ENCODE measurements around the gene HS3ST6. TPM values are rescaled to one million over a fixed set of nuclear protein-coding genes. Genes with fewer than 3 reads are reported as not detected.
"Not testable (repeated sequence)": the region's sequence is repeated elsewhere in the genome, so short reads cannot be mapped to it uniquely, and the experiment has no call there.

HS3ST6 gene
- total and polyA plus RNA-seq, 2 of the 13 experiments (the other 11 are each of a cell fraction or from before 2014, with no cell fraction given), result not detected

GRCh38 chr16:1962161-1963153 lies 44.2 kb upstream of the HS3ST6 start:
- FAIRE-seq; H3K9me3 ChIP-seq (ENCODE audit: low read length); CTCF ChIA-PET (ENCODE audit: low intra/inter-chr PET ratio, low total read pairs); H2AFZ ChIP-seq (ENCODE audit: low read length); H3K27me3 ChIP-seq (ENCODE audit: control insufficient read depth in 1 of 2, insufficient read depth in 2 of 2, low read length in 2 of 2); in situ Hi-C loops (cut with HindIII; ENCODE audit: extremely low pct_ligation_motif_present, low pct_unique_long_range_greater_than_20kb); intact Hi-C loops (cut with micrococcal nuclease; ENCODE audit: unreplicated experiment); DNase-seq (ENCODE audit: low spot score); ATAC-seq: not testable (repeated sequence)
- WGBS (ENCODE audit: low lambda C conversion rate), result 68% methylated on average over 12 of the region's 37 CpGs
- TF ChIP-seq POLR2A (IDR thresholded peaks at IDR 0.05; ENCODE audit: insufficient read depth in 1 of 2, low read depth in 2 of 2, low read length in 2 of 2) (peak in 1 of 2 experiments; percentile 62; a peak in 3 of 4 replicates), HNRNPLL (IDR thresholded peaks at IDR 0.05; ENCODE audit: low read depth, low read length, poor library complexity, severe bottlenecking) (peak; percentile 16), RBFOX2 (IDR thresholded peaks at IDR 0.05; ENCODE audit: low read depth, low read length) (peak; percentile 75), ZFY (CRISPR knock-in tag; IDR thresholded peaks at IDR 0.05) (peak; percentile 25; the same call in 1 of the 2 replicates), UBTF (CRISPR knock-in tag; IDR thresholded peaks at IDR 0.05) (peak; percentile 22; the same call in 1 of the 2 replicates), AGO2 (optimal IDR thresholded peaks at IDR 0.05; ENCODE audit: low read depth, low read length) (peak; percentile 89), ZBTB38 (CRISPR knock-in tag; IDR thresholded peaks at IDR 0.05) (peak; percentile 95), ZNF687 (CRISPR knock-in tag; IDR thresholded peaks at IDR 0.05) (peak; percentile 14; the same call in 1 of the 2 replicates), HNRNPL (IDR thresholded peaks at IDR 0.05; ENCODE audit: low read depth, low read length) (0 out of 2 replicates have a peak, but pooled peaks have one; percentile 57), ZNF574 (CRISPR knock-in tag; IDR thresholded peaks at IDR 0.05) (peak; percentile 1; the same call in 1 of the 2 replicates)
- H3K9ac ChIP-seq (ENCODE audit: insufficient read depth, low read depth, low read length), result peak overlapping the region; percentile 92
- peak overlapping the region; percentile 88 for H3K27ac ChIP-seq (ENCODE audit: extremely low read length, insufficient read depth, low read length)
- BruUV-seq (replicated peaks), result TSS peak; percentile 78
- H3K79me2 ChIP-seq (ENCODE audit: insufficient read depth, low read length), result peaks cover 43% of the 10 kb centered on the region
- H4K20me1 ChIP-seq (ENCODE audit: insufficient read depth, low read length), result peaks cover 34% of the 10 kb centered on the region
- H3K36me3 ChIP-seq (replicated peaks in 1 of 2; ENCODE audit: control insufficient read depth in 1 of 2, insufficient read depth in 2 of 2, low read length in 2 of 2), result peaks cover 3 to 19% of the 10 kb centered on the region in 2 experiments; a peak in 3 of 5 replicates
- POLR2A ChIA-PET, result interaction anchor here (0.7 to 7.4 kb wide), 7 partner anchors 9 to 193 kb away, joined by 3 to 139 read pairs (median 5); partner anchors contain the start of genes GFER, MSRB1, TBL3 and TRAF7
- peak overlapping the region; percentile 94 for H3K4me2 ChIP-seq (ENCODE audit: low read depth, low read length)
- H3K4me3 ChIP-seq (replicated peaks in 1 of 3; ENCODE audit: insufficient read depth in 1 of 3, low read depth in 2 of 3, low read length in 3 of 3), result peak overlapping the region; percentile 84 to 94 (median 92); a peak in 3 of 6 replicates
- peaks cover 51% of the 10 kb centered on the region for H3K4me1 ChIP-seq (ENCODE audit: insufficient read depth, low read length)
